Cardiac fibroblast (primary cell): ENCODE results near the gene RMRP.

Source experiments
- DNase-seq, 2 donors: peaks; one replicate each; pipeline versions ENCODE4 v3.0.0 to v3.0.0-alpha.2; 2010; ENCODE audit warnings: low read depth in 2 of 2
- H3K4me3 ChIP-seq, 2 donors: replicated peaks in 1 of 2; 1 replicate in 1 of 2; 2 replicates in 1 of 2; pipeline ENCODE4 v1.5.1; 2011; ENCODE audit warnings: low read depth in 2 of 2, low read length in 2 of 2, mild to moderate bottlenecking in 2 of 2, moderate library complexity in 1 of 2
- TF ChIP-seq, protein P1 (sequence below): IDR thresholded peaks from one replicate; pipeline ENCODE4 v1.5.1; 2011; ENCODE audit warnings: low read depth, mild to moderate bottlenecking, low read length, inconsistent platforms

The RMRP gene

DNA sequence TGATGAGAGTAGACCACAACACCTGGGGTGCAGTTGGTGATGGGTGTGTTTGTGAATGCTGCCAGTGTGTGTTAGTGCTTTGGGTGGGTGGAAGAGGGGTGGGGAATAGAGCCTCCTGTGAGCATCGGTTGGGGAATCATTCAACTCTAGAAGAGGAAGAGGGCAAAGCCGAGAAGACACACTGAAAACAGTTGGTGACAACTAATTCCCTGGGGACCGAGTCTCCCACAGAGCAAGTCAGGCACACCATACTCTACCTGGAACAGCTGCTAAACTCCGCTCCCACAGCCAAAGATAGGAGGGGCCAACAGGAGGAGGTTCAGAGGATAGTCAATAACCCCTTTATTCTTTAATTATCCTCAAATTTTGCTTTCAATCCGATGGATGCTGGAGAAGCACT, 8.7 kb upstream of the RMRP start:
- H3K4me3 ChIP-seq, result no peak overlapping the region
- DNase-seq, result no peak
- TF ChIP-seq, protein P1, sequence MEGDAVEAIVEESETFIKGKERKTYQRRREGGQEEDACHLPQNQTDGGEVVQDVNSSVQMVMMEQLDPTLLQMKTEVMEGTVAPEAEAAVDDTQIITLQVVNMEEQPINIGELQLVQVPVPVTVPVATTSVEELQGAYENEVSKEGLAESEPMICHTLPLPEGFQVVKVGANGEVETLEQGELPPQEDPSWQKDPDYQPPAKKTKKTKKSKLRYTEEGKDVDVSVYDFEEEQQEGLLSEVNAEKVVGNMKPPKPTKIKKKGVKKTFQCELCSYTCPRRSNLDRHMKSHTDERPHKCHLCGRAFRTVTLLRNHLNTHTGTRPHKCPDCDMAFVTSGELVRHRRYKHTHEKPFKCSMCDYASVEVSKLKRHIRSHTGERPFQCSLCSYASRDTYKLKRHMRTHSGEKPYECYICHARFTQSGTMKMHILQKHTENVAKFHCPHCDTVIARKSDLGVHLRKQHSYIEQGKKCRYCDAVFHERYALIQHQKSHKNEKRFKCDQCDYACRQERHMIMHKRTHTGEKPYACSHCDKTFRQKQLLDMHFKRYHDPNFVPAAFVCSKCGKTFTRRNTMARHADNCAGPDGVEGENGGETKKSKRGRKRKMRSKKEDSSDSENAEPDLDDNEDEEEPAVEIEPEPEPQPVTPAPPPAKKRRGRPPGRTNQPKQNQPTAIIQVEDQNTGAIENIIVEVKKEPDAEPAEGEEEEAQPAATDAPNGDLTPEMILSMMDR, result no peak

DNA sequence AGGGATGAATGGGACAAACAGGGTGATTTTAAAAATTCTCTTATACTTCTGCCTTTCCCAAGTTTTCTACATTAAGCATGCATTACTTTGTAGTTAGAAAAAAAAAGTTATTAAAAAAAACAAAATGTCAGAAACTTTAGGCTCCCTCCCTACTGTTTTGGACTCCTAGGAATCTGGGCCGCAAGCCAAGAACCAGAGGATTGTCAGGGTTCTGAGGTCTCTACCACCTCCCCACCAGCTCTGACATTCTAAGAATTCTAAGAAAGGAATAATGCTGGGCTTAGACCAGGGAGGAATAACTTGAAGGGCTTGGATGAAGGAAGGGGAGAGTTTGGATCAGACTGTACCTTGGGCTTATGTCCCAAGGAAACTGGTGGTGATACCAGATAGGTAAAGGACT, 8.2 kb upstream of the RMRP start:
- H3K4me3 ChIP-seq, result no peak overlapping the region
- TF ChIP-seq, protein P1, result no peak
- peak in 1 of 2 donors; percentile 65 for DNase-seq

DNA sequence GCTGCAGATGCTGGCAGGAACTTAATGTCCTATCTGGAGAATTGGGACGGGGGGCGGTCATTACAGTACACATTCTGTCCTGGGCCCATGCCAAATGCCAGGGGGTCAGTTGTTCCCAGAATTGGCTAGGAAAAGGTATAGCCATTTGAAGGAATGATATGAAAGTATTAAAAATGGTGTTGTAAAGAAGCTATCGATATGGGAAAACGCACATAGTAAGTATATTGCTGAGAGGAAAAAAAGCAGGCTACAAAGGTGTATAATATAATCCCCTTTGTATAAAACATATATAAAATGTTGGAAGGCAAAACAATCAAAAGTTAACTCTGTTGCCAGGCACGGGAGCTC, 7.6 kb upstream of the RMRP start:
- DNase-seq, result no peak
- TF ChIP-seq, protein P1, result no peak

DNA sequence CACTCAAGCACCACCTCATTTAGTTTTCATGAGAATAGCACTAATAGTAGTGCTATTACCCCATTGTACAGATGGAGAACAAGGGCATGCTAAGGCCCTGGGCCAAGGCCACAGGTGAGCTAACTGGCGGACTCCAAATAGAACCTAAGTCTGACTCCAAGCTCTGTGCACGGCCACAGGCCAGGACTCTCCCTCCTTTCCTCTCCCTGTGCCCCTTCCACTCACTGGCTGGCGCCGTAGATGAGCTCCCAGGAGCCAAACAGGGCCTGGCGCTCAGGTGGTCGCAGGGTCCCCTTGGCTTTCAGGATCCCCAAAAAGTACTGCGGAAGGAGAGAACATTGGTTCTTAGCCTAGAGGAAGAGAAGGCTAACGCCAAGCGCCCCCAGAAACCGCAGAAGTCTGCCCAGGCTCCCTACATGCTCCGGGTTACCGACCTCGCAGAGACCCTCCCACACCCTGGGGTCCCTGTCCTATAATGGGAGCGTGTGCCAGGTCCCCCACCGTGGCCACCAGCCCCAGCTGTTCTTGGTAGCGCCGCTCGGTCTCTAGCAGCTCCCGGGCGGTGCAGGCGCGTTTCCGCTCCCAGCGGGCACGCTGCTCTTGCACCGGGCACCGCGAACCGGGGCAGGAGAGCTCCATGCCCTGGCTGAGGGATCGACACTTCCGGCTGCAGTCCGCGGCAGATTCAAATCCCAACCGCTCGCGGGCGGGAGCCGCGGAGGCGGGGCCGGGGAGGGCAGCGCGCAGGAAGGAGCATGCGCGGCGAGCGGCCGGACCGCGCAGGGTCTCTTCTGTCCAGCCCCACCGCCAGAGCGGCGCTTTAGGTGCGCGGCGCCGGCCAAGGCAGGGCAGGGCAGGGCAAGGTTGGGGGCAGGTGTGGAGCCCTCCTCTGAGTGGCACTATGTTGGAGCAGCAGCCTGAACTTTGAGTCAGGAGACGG, 7.0 kb upstream of the RMRP start, which contains the start of gene ARHGEF39:
TSS of gene ARHGEF39 (minus strand) at position 665 of the 940 bp plus-strand sequence. CDS start at position 639, 26 bp downstream.
- TF ChIP-seq, protein P1, result no peak
- peak within 1 kb of the TSS; percentile 56 to 65 for H3K4me3 ChIP-seq
- DNase-seq, result peak; percentile 66 to 79

More for the DNA sequence above, 7.6 kb upstream of the RMRP start:
- H3K4me3 ChIP-seq, result peak overlapping the region; percentile 56 to 65

DNA sequence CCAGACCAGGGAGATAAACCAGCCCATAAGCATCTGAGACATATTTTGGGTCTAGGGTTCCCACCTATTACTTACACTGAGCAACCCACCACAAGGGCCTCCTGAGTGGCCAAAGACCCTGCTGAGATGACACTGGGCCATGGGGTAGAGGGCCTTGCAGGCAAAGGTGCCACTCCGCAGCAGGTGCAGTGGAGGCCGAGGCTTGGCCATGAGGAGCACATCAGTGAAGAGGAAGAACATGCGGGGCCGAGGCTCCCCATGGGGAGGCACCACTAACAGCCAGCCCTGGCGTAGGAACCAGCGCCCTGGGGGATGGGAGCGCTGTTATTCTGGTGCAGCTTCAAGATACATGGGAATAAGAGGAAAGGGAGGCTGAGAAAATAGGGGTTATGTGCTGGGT, 4.6 kb upstream of the RMRP start:
- H3K4me3 ChIP-seq, result no peak overlapping the region
- DNase-seq, result no peak
- TF ChIP-seq, protein P1, result no peak

DNA sequence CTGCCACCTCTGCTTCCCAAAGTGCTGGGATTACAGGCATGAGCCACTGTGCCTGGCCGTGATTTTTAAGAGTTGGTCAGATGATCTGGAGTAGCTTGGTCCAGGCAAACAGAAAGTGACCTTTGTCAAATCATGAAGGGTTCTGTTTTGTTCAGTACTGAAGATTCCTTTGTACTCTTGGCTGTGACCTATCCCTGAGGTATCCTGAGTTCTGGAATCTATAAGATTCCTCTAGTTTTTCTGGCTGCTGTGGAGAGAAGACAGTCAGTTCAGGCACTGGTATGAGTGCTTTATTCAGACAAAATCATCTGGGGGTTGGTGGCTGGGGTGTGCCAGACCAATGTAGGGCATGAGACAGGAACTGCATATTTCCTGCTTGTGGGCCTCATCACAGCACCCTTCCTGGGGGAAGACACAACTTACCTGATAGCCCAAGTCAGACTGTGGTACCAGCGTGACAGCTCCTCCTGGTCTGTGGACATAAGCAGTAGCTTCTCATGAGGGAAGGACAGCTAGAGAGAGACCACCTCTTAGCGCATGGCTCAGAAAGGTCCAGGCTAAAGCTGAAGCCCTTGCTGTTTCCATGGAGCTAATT, 4.0 kb upstream of the RMRP start:
- no peak overlapping the region for H3K4me3 ChIP-seq
- TF ChIP-seq, protein P1, result no peak
- no peak for DNase-seq
